Neural progenitor cell (in vitro differentiated cells): ENCODE data around the gene MTIF3. TPM values are rescaled to one million over a fixed set of nuclear protein-coding genes. Genes with fewer than 3 reads are reported as not detected.

ENCODE experiments used
- DNase-seq: peaks from one replicate; pipeline ENCODE4 v3.0.0-alpha.2; 2016; ENCODE audit warnings: low spot score
- H2AFZ ChIP-seq: fragments of 200-600 bp; sonication (generic); replicated peaks from 2 replicates; pipeline ENCODE4 v1.6.1; 2016; ENCODE audit warnings: antibody characterized with exemption
- H3F3A ChIP-seq: fragments of 200-600 bp; sonication (generic); 2 replicates; pipeline ENCODE4 v1.6.1; 2016; ENCODE audit warnings: antibody characterized with exemption, low read depth
- H3K27ac ChIP-seq: fragments of 200-600 bp; sonication (generic); 2 replicates; pipeline ENCODE4 v1.5.1; 2016; ENCODE audit warnings: mild to moderate bottlenecking
- H3K27me3 ChIP-seq: fragments of 200-600 bp; sonication (generic); 2 replicates; pipeline ENCODE4 v1.6.1; 2016; ENCODE audit warnings: mild to moderate bottlenecking, moderate library complexity
- H3K36me3 ChIP-seq: fragments of 200-600 bp; sonication (generic); 2 replicates; pipeline ENCODE4 v1.5.1; 2016
- H3K4me1 ChIP-seq: fragments of 200-600 bp; sonication (generic); 2 replicates; pipeline ENCODE4 v1.6.1; 2016; ENCODE audit warnings: mixed run types
- H3K4me2 ChIP-seq: fragments of 200-600 bp; sonication (generic); 2 replicates; pipeline ENCODE4 v1.6.1; 2016
- H3K4me3 ChIP-seq: fragments of 200-600 bp; sonication (generic); 2 replicates; pipeline ENCODE4 v1.5.1; 2016
- H3K79me2 ChIP-seq: fragments of 200-600 bp; sonication (generic); 2 replicates; pipeline ENCODE4 v1.6.1; 2016; ENCODE audit warnings: low read depth
- H3K9ac ChIP-seq: fragments of 200-600 bp; sonication (generic); 2 replicates; pipeline ENCODE4 v1.6.1; 2016
- H3K9me3 ChIP-seq: fragments of 200-600 bp; sonication (generic); 2 replicates; pipeline ENCODE4 v1.5.1; 2016; ENCODE audit warnings: low read depth
- H4K20me1 ChIP-seq: fragments of 200-600 bp; sonication (generic); 2 replicates; pipeline ENCODE4 v1.6.1; 2016; ENCODE audit warnings: low read depth
- H3K27ac Mint-ChIP-seq: 3 replicates; pipeline ENCODE4 v1.8.0; 2021; ENCODE audit warnings: mixed read lengths
- H3K27me3 Mint-ChIP-seq: 2 replicates; pipeline ENCODE4 v1.8.0; 2022; ENCODE audit warnings: low read depth, mild to moderate bottlenecking, inconsistent platforms, moderate library complexity, mixed read lengths; ENCODE audit not compliant: insufficient read depth
- H3K36me3 Mint-ChIP-seq: 3 replicates; pipeline ENCODE4 v1.8.0; 2021; ENCODE audit warnings: mixed read lengths
- H3K4me1 Mint-ChIP-seq: 3 replicates; pipeline ENCODE4 v1.8.0; 2021; ENCODE audit warnings: mixed read lengths
- H3K4me3 Mint-ChIP-seq: 3 replicates; pipeline ENCODE4 v1.8.0; 2021; ENCODE audit warnings: mild to moderate bottlenecking, moderate library complexity, mixed read lengths
- H3K9me3 Mint-ChIP-seq: 3 replicates; pipeline ENCODE4 v1.8.0; 2020; ENCODE audit warnings: mixed read lengths
- CTCF ChIP-seq: fragments of 200-600 bp; sonication (generic); IDR thresholded peaks from 2 replicates; pipeline ENCODE4 v1.5.1; 2017; ENCODE audit warnings: antibody characterized with exemption, mild to moderate bottlenecking
- EZH2 ChIP-seq: fragments of 200-600 bp; sonication (generic); IDR thresholded peaks from 2 replicates; pipeline ENCODE4 v1.6.1; 2017; ENCODE audit warnings: antibody characterized with exemption, mild to moderate bottlenecking, moderate library complexity
- EZH2phosphoT487 ChIP-seq: fragments of 200-600 bp; sonication (generic); IDR thresholded peaks from 2 replicates; pipeline ENCODE4 v1.6.1; 2017; ENCODE audit warnings: antibody characterized with exemption
- total RNA-seq: library from RNA; depleted of rRNA; stranded (reverse); fragments of >200 nt; gene quantifications from 2 replicates; pipeline ENCODE4 v1.2.3, GENCODE V29; 2015; ENCODE audit warnings: low replicate concordance

MTIF3 gene
- total RNA-seq, 1 donor from 2014 or later = 65.8 TPM

GRCh38 chr13:27425158-27425917, 25.0 kb downstream of the MTIF3 start:
- peaks cover 7% of the 10 kb centered on the region for H3K36me3 ChIP-seq
- H4K20me1 ChIP-seq = peaks cover 15% of the 10 kb centered on the region
- H3K27ac ChIP-seq = no peak overlapping the region
- peaks cover 16% of the 10 kb centered on the region for H3K27me3 ChIP-seq
- H3K27me3 Mint-ChIP-seq = peaks cover 8% of the 10 kb centered on the region
- DNase-seq = no peak
- H3K4me1 ChIP-seq = peaks cover 21% of the 10 kb centered on the region
- peak overlapping the region; percentile 82 for H3K4me3 Mint-ChIP-seq
- H2AFZ ChIP-seq = no peak overlapping the region
- peaks cover 3% of the 10 kb centered on the region for H3F3A ChIP-seq
- H3K9ac ChIP-seq = no peak overlapping the region
- peak overlapping the region; percentile 97 for H3K4me2 ChIP-seq
- TF ChIP-seq EZH2phosphoT487 (no peak), EZH2 (no peak), CTCF (no peak)
- H3K79me2 ChIP-seq = peaks cover 21% of the 10 kb centered on the region
- no peaks in the 10 kb centered on the region for H3K9me3 Mint-ChIP-seq
- peak overlapping the region; percentile 40 for H3K27ac Mint-ChIP-seq
- H3K4me3 ChIP-seq = peak overlapping the region; percentile 66
- H3K36me3 Mint-ChIP-seq = peaks cover 4% of the 10 kb centered on the region
- no peaks in the 10 kb centered on the region for H3K9me3 ChIP-seq
- peaks cover 20% of the 10 kb centered on the region for H3K4me1 Mint-ChIP-seq

DNA sequence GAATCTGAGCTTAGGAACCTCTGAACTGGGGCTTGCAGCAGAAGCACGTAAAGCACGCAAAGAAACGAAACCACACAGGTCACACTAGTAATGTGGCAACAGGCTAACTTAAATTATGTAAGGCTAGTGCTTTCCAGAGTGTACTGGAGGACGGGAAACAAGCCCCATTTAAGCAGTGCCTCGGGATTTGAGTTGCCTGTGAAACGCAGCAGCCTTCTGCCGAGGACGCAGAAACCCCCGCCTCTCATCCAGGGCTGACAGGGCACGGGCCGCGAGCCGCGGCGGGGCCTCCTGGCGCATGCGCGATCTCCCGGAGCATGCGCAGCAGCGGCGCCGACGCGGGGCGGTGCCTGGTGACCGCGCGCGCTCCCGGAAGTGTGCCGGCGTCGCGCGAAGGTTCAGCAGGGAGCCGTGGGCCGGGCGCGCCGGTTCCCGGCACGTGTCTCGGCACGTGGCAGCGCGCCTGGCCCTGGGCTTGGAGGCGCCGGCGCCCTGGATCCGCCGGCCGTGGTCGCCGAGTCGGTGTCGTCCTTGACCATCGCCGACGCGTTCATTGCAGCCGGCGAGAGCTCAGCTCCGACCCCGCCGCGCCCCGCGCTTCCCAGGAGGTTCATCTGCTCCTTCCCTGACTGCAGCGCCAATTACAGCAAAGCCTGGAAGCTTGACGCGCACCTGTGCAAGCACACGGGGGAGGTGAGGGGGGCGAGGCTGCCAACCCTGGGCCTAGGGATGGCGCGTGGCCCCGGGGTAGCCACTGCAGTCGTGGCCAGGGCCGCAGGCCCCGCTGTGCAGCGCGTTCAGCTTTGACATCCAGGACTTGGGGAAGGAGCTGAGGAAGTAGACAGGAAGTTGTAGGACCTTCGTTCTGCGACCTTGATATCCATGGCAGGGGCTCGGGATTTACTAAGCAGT, 25.9 kb downstream of the MTIF3 start, which contains the start of gene GTF3A:
GTF3A (plus strand) TSS at position 374 of the 912 bp plus-strand sequence.
- Histone ChIP-seq H2AFZ (peak within 1 kb of the TSS; percentile 81), H4K20me1 (peaks cover 15% of the 10 kb centered on the region), H3K4me1 (peaks cover 21% of the 10 kb centered on the region), H3K9ac (no peak within 1 kb of the TSS), H3K27ac (no peak within 1 kb of the TSS), H3K27me3 (peaks cover 16% of the 10 kb centered on the region), H3F3A (peaks cover 3% of the 10 kb centered on the region), H3K36me3 (no peaks in the 10 kb centered on the region), H3K4me2 (peak within 1 kb of the TSS; percentile 97), H3K9me3 (no peaks in the 10 kb centered on the region), H3K79me2 (peaks cover 21% of the 10 kb centered on the region), H3K4me3 (peak within 1 kb of the TSS; percentile 66)
- peaks cover 8% of the 10 kb centered on the region for H3K27me3 Mint-ChIP-seq
- peak within 1 kb of the TSS; percentile 40 for H3K27ac Mint-ChIP-seq
- peaks cover 20% of the 10 kb centered on the region for H3K4me1 Mint-ChIP-seq
- peak within 1 kb of the TSS; percentile 84 for H3K4me3 Mint-ChIP-seq
- H3K9me3 Mint-ChIP-seq = no peaks in the 10 kb centered on the region
- TF ChIP-seq EZH2 (no peak), EZH2phosphoT487 (no peak), CTCF (no peak)
- peaks cover 4% of the 10 kb centered on the region for H3K36me3 Mint-ChIP-seq
- DNase-seq = peak; percentile 92

- no peaks in the 10 kb centered on the region for H3K36me3 ChIP-seq
- no peak overlapping the region for H3K9ac ChIP-seq
- H4K20me1 ChIP-seq = peaks cover 15% of the 10 kb centered on the region
- H3K4me2 ChIP-seq = no peak overlapping the region
- H3K27ac ChIP-seq = no peak overlapping the region
- H3K27me3 Mint-ChIP-seq = peaks cover 8% of the 10 kb centered on the region
- H3K4me1 Mint-ChIP-seq = peaks cover 20% of the 10 kb centered on the region
- peaks cover 16% of the 10 kb centered on the region for H3K27me3 ChIP-seq
- H2AFZ ChIP-seq = no peak overlapping the region
- no peak for TF ChIP-seq EZH2phosphoT487
- TF ChIP-seq EZH2 = no peak
- no peak for TF ChIP-seq CTCF
- no peaks in the 10 kb centered on the region for H3K9me3 Mint-ChIP-seq
- peaks cover 3% of the 10 kb centered on the region for H3F3A ChIP-seq
- no peak for DNase-seq
- H3K36me3 Mint-ChIP-seq = peaks cover 3% of the 10 kb centered on the region
- H3K9me3 ChIP-seq = no peaks in the 10 kb centered on the region
- H3K4me3 Mint-ChIP-seq = peak overlapping the region; percentile 84
- no peak overlapping the region for H3K4me3 ChIP-seq
- no peak overlapping the region for H3K27ac Mint-ChIP-seq
- peaks cover 21% of the 10 kb centered on the region for H3K79me2 ChIP-seq
- H3K4me1 ChIP-seq = peaks cover 21% of the 10 kb centered on the region
Measured at GRCh38 chr13:27423333-27423732, 27.0 kb downstream of the MTIF3 start.
